Measurements from ENCODE around the gene IQSEC1.
A peak's percentile ranks its signal among the peaks of the same experiment; 100 is the strongest.

Gene IQSEC1

GRCh38 chr3:12948891-12949711 is 124.1 kb downstream of the IQSEC1 start:
- DNase-seq, result peak; percentile 19

- DNase-seq, result no peak
Measured at GRCh38 chr3:12948371-12948770, 124.9 kb downstream of the IQSEC1 start.

GRCh38 chr3:12947504-12948369 is 125.5 kb downstream of the IQSEC1 start:
- DNase-seq, result no peak

- DNase-seq, result no peak
Measured at GRCh38 chr3:12946649-12947316, 126.4 kb downstream of the IQSEC1 start.

GRCh38 chr3:12946251-12946648 is 127.0 kb downstream of the IQSEC1 start:
- DNase-seq, result no peak

GRCh38 chr3:12944849-12945248 is 128.4 kb downstream of the IQSEC1 start:
- no peak for DNase-seq

GRCh38 chr3:12944413-12944812 is 128.8 kb downstream of the IQSEC1 start:
- no peak for DNase-seq

GRCh38 chr3:12943124-12944021 is 129.9 kb downstream of the IQSEC1 start:
- no peak for DNase-seq

- DNase-seq, result no peak
Measured at GRCh38 chr3:12941495-12942023, 131.7 kb downstream of the IQSEC1 start.

- DNase-seq, result no peak
Measured at GRCh38 chr3:12940854-12941253, 132.4 kb downstream of the IQSEC1 start.

- no peak for DNase-seq
Measured at GRCh38 chr3:12939137-12939536, 134.1 kb downstream of the IQSEC1 start.

- DNase-seq, result no peak
Measured at GRCh38 chr3:12938258-12938711, 134.9 kb downstream of the IQSEC1 start.

- DNase-seq, result no peak
Measured at GRCh38 chr3:12935861-12936830, 137.1 kb downstream of the IQSEC1 start.

GRCh38 chr3:12935023-12935860 is 138.0 kb downstream of the IQSEC1 start:
- DNase-seq, result no peak

- no peak for DNase-seq
Measured at GRCh38 chr3:12934431-12934830, 138.8 kb downstream of the IQSEC1 start.

- DNase-seq, result no peak
Measured at GRCh38 chr3:12933901-12934300, 139.3 kb downstream of the IQSEC1 start.

GRCh38 chr3:12932754-12933153 is 140.5 kb downstream of the IQSEC1 start:
- DNase-seq, result no peak

- DNase-seq, result no peak
Measured at GRCh38 chr3:12932347-12932746, 140.9 kb downstream of the IQSEC1 start.

- no peak for DNase-seq
Measured at GRCh38 chr3:12931273-12931905, 141.8 kb downstream of the IQSEC1 start.

Data from CD4-positive, alpha-beta T cell treated with Interleukin-10 for 1 hour (primary cell).